Type B pancreatic cell (in vitro differentiated cells): Measurements from ENCODE around the gene STXBP6. TPM values are rescaled to one million over a fixed set of nuclear protein-coding genes. Genes with fewer than 3 reads are reported as not detected.

Experiments used
- DNase-seq: peaks from one replicate; pipeline ENCODE4 v3.0.0; 2021; ENCODE audit warnings: mixed read lengths; ENCODE audit not compliant: unreplicated experiment; ENCODE audit errors: extremely low spot score
- H3K27ac Mint-ChIP-seq: 2 replicates; pipeline ENCODE4 v1.8.0; 2021; ENCODE audit warnings: mild to moderate bottlenecking, mixed read lengths
- H3K27me3 Mint-ChIP-seq: 2 replicates; pipeline ENCODE4 v1.8.0; 2021; ENCODE audit warnings: mixed read lengths
- H3K36me3 Mint-ChIP-seq: 2 replicates; pipeline ENCODE4 v1.8.0; 2021; ENCODE audit warnings: mixed read lengths
- H3K4me1 Mint-ChIP-seq: one replicate; pipeline ENCODE4 v1.8.0; 2021; ENCODE audit warnings: mixed read lengths; ENCODE audit not compliant: unreplicated experiment
- H3K4me3 Mint-ChIP-seq: 2 replicates; pipeline ENCODE4 v1.8.0; 2021; ENCODE audit warnings: mild to moderate bottlenecking, mixed read lengths
- H3K9me3 Mint-ChIP-seq: 2 replicates; pipeline ENCODE4 v1.8.0; 2021; ENCODE audit warnings: mixed read lengths
- CTCF ChIP-seq: fragments of 200-600 bp; sonication (generic); conservative IDR thresholded peaks from 2 replicates; pipeline ENCODE4 v1.5.0; 2021; ENCODE audit warnings: antibody characterized with exemption, mild to moderate bottlenecking
- total RNA-seq: library from RNA; stranded (reverse); gene quantifications from 2 replicates; pipeline ENCODE4 v1.2.1, GENCODE V29; 2021; ENCODE audit warnings: low replicate concordance

The STXBP6 gene
- total RNA-seq, 1 donor from 2014 or later: 17.0 TPM

- Mint-ChIP-seq H3K4me1 (no peaks in the 10 kb centered on the region), H3K36me3 (no peaks in the 10 kb centered on the region), H3K4me3 (no peak overlapping the region), H3K27ac (no peak overlapping the region), H3K9me3 (no peaks in the 10 kb centered on the region), H3K27me3 (no peaks in the 10 kb centered on the region)
- TF ChIP-seq CTCF: no peak
- no peak for DNase-seq
Measured at GRCh38 chr14:24920265-24921075, 129.5 kb downstream of the STXBP6 start.

GRCh38 chr14:24918822-24919221 is 131.1 kb downstream of the STXBP6 start:
- Mint-ChIP-seq H3K36me3 (no peaks in the 10 kb centered on the region), H3K4me3 (no peak overlapping the region), H3K9me3 (no peaks in the 10 kb centered on the region), H3K27ac (no peak overlapping the region), H3K27me3 (no peaks in the 10 kb centered on the region), H3K4me1 (no peaks in the 10 kb centered on the region)
- no peak for TF ChIP-seq CTCF
- no peak for DNase-seq

GRCh38 chr14:24915958-24916595 is 133.9 kb downstream of the STXBP6 start:
- no peak for DNase-seq

GRCh38 chr14:24915403-24915921 is 134.5 kb downstream of the STXBP6 start:
- TF ChIP-seq CTCF: no peak
- no peaks in the 10 kb centered on the region for H3K36me3 Mint-ChIP-seq
- no peak overlapping the region for H3K27ac Mint-ChIP-seq
- H3K27me3 Mint-ChIP-seq: no peaks in the 10 kb centered on the region
- no peaks in the 10 kb centered on the region for H3K4me1 Mint-ChIP-seq
- H3K9me3 Mint-ChIP-seq: no peaks in the 10 kb centered on the region
- H3K4me3 Mint-ChIP-seq: no peak overlapping the region
- DNase-seq: no peak

More at GRCh38 chr14:24915958-24916595, 133.9 kb downstream of the STXBP6 start:
- no peak for TF ChIP-seq CTCF
- Mint-ChIP-seq H3K36me3 (no peaks in the 10 kb centered on the region), H3K4me1 (no peaks in the 10 kb centered on the region), H3K27me3 (no peaks in the 10 kb centered on the region), H3K9me3 (no peaks in the 10 kb centered on the region), H3K27ac (no peak overlapping the region), H3K4me3 (no peak overlapping the region)

GRCh38 chr14:24913746-24914145 is 136.2 kb downstream of the STXBP6 start:
- no peaks in the 10 kb centered on the region for H3K9me3 Mint-ChIP-seq
- H3K36me3 Mint-ChIP-seq: peaks cover 4% of the 10 kb centered on the region
- H3K27me3 Mint-ChIP-seq: no peaks in the 10 kb centered on the region
- no peaks in the 10 kb centered on the region for H3K4me1 Mint-ChIP-seq
- DNase-seq: no peak
- no peak overlapping the region for H3K4me3 Mint-ChIP-seq
- no peak for TF ChIP-seq CTCF
- H3K27ac Mint-ChIP-seq: no peak overlapping the region
